ENCODE data around the gene LHX2.
"Not testable (repeated sequence)": the region's sequence is repeated elsewhere in the genome, so short reads cannot be mapped to it uniquely, and the experiment has no call there.

The LHX2 gene, protein sequence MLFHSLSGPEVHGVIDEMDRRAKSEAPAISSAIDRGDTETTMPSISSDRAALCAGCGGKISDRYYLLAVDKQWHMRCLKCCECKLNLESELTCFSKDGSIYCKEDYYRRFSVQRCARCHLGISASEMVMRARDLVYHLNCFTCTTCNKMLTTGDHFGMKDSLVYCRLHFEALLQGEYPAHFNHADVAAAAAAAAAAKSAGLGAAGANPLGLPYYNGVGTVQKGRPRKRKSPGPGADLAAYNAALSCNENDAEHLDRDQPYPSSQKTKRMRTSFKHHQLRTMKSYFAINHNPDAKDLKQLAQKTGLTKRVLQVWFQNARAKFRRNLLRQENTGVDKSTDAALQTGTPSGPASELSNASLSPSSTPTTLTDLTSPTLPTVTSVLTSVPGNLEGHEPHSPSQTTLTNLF

DNA sequence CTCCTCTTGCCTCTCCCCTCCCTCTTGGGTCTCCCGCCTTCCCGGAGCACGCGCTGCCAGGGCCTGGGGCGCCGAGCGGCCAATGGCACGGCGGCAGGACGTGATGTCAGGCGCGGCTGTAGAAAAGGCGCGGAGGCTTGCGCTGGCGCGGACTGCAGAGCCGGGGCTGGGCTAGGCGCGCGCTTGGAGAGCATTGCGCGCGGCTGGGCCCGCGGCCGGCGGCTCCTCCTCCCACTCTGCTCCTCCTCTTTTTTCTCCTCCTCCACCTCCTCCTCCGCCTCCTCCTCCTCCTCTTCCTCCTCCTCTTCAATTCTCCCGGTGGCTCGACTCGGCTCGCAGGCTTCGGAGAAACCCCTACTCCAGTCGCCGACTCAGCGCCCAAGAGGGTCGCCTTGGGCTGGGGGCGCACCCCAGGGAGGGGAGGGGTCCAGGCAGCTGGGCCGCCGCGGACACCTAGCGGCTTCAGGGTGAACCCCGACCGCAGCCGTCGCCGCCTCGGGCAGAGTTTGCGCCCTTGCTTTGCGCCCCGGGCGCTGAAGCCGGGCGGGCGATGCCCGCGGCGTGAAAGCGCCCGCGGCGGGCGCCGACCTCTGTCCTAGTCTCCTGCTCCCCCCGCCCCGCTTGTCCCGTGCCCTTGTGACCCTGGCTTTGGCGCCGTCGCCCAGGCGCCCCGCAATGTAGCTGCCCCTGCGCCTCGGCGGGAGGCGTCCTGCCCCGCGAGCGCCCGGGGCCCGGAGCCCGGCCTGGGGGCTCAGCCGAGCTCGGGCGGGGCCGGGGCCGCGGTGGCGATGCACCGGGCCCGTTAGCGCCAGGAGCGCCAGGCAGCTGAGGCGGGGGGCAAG, at the start of gene LHX2:
TSS of gene LHX2 (plus strand) at position 309 of the 842 bp plus-strand sequence. CDS start 581 bp downstream, outside the sequence.
- Mint-ChIP-seq H3K4me1 (ENCODE audit: low read depth) (no peaks in the 10 kb centered on the region), H3K27me3 (ENCODE audit: low read depth) (peaks cover 71% of the 10 kb centered on the region), H3K9me3 (no peaks in the 10 kb centered on the region), H3K36me3 (ENCODE audit: low read depth) (peaks cover 1% of the 10 kb centered on the region), H3K27ac (no peak within 1 kb of the TSS), H3K4me3 (no peak within 1 kb of the TSS)
- no peak for DNase-seq (ENCODE audit: low spot score)

DNA sequence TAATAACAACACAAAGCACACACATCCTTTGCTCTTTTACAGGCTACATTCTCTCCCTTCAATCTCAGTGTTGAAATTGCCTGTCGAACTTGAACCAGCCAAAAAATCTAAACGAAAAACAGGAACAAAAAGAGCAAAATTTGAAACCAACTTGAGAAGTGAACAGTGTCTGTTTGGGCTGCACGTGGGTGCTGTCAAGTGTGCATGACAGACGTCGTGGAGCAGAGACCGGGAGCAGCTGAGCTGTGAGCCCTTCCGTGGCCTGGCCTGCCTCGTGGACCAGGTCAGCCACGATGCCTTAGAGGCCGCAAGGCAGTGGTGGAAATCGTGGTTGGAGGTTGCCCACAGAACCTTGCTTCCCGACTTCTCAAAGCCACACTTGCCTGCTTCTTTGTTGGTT, 46.8 kb upstream of the LHX2 start:
- Mint-ChIP-seq H3K27ac (no peak overlapping the region), H3K36me3 (ENCODE audit: low read depth) (no peaks in the 10 kb centered on the region), H3K9me3 (no peaks in the 10 kb centered on the region), H3K4me1 (ENCODE audit: low read depth) (no peaks in the 10 kb centered on the region), H3K4me3 (no peak overlapping the region), H3K27me3 (ENCODE audit: low read depth) (peaks cover 26% of the 10 kb centered on the region)
- DNase-seq (ENCODE audit: low spot score): no peak

DNA sequence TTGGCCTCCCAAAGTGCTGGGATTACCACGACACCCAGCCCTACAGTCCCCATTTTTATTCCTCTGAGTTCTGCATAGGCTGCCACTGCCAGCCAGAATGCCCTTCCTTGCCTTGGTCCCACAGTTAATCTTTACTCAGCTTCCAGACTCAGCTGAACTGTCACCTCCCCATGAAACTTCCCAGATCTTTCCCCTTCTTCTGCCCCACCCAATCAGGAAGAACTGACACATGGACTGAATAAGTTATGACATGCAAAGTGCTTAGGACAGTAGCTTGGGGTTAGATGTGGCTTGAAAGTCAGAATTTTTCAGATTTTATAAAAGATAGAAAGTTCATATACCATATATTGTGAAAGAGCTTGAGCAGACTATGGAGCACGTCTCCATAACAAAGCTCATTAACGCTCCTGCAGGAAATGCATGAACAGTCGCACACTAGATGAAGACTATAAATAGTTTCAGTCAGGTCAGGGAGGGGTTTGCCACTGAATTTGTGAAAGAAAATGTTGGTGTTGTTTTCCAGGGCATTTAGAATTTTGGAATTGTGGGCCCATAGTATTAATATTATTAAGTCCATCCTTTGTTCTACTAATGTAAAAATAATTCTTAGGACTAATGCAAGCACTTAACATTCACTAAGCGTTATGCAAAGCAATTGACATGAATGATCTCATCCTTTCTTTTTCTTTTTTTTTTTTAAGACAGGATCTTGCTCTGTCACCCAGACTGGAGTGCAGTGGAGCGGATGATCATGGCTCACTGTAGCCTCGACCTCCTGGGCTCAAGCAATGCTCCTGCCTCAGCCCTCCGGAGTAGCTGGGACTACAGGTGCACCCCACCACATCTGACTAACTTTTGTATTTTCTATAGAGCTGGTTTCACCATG, 45.5 kb upstream of the LHX2 start:
- DNase-seq (ENCODE audit: low spot score): no peak
- Mint-ChIP-seq H3K9me3 (no peaks in the 10 kb centered on the region), H3K36me3 (ENCODE audit: low read depth) (no peaks in the 10 kb centered on the region), H3K27me3 (ENCODE audit: low read depth) (peaks cover 24% of the 10 kb centered on the region), H3K4me1 (ENCODE audit: low read depth) (no peaks in the 10 kb centered on the region), H3K27ac (no peak overlapping the region), H3K4me3 (no peak overlapping the region)

DNA sequence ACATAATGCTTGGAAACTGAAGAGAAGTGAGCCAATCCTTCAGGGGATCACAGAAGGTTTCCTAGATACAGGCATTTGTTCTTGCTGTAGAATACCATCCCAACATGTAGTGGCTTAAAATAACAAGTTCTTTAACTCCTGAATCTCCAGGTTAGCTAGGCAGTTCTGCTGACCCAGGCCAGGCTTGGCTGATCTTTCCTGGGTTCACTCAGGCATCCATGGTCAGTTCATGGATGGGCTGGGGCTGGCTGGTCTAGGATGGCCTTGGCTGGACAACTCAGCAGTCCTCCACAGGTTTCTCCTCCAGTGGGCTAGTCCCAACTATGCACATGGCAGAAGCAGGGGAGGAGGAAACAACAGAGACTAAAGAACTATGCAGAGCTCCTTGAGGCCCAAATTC, 44.2 kb upstream of the LHX2 start:
- Mint-ChIP-seq H3K9me3 (no peaks in the 10 kb centered on the region), H3K4me3 (no peak overlapping the region), H3K27ac (no peak overlapping the region), H3K36me3 (ENCODE audit: low read depth) (no peaks in the 10 kb centered on the region), H3K4me1 (ENCODE audit: low read depth) (no peaks in the 10 kb centered on the region), H3K27me3 (ENCODE audit: low read depth) (peaks cover 21% of the 10 kb centered on the region)
- no peak for DNase-seq (ENCODE audit: low spot score)

DNA sequence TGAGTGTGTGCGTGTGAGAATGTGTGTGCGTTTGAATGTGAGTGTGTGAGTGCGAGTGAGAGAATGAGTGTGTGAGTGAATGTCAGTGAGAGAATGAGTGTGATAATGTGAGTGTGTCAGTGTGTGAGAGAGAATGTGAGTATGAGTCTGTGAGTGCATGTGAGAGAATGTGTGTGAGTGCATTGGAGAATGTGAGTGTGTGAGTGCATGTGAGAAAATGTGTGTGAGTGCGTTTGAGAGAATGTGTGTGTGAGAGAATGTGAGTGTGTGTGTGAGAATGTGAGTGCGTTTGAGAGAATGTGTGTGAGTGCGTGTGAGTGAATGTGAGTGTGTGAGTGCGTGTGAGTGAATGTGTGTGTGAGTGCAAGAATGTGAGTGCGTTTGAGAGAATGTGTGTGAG, 39.0 kb upstream of the LHX2 start:
- no peaks in the 10 kb centered on the region for H3K9me3 Mint-ChIP-seq
- no peaks in the 10 kb centered on the region for H3K4me1 Mint-ChIP-seq (ENCODE audit: low read depth)
- no peak overlapping the region for H3K4me3 Mint-ChIP-seq
- H3K27me3 Mint-ChIP-seq (ENCODE audit: low read depth): no peaks in the 10 kb centered on the region
- H3K27ac Mint-ChIP-seq: no peak overlapping the region
- no peak for DNase-seq (ENCODE audit: low spot score)
- H3K36me3 Mint-ChIP-seq (ENCODE audit: low read depth): no peaks in the 10 kb centered on the region

DNA sequence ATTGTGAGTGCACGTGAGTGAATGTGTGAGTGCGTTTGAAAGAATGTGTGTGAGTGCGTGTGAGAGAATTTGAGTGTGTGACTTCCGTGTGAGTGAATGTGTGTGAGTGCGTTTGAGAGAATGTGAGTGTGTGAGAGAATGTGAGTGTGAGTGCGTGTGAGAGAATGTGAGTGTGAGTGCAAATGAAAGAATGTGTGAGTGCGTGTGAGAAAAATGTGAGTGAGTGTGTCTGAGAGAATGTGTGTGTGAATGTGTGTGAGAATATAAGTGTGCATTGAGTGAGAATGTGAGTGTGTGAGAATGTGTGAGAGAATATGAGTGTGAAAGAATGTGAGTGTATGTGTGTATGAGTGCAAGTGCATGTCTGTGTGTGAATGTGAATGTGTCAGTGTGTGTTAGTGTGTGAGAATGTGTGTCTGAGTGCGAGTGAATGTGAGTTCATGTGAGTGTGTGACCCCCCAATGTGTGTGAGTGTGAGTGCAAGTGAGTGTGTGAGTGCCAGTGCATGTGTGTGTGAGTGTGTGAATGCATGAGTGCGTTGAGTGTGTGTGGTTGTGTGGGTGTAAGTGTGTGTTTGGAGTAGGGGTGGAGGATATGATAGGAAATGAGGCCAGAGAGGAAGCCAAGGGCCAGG, 37.9 kb upstream of the LHX2 start:
- Mint-ChIP-seq H3K36me3 (ENCODE audit: low read depth) (no peaks in the 10 kb centered on the region), H3K27ac (no peak overlapping the region), H3K9me3 (no peaks in the 10 kb centered on the region), H3K4me3 (no peak overlapping the region), H3K4me1 (ENCODE audit: low read depth) (no peaks in the 10 kb centered on the region), H3K27me3 (ENCODE audit: low read depth) (no peaks in the 10 kb centered on the region)
- DNase-seq (ENCODE audit: low spot score): no peak

DNA sequence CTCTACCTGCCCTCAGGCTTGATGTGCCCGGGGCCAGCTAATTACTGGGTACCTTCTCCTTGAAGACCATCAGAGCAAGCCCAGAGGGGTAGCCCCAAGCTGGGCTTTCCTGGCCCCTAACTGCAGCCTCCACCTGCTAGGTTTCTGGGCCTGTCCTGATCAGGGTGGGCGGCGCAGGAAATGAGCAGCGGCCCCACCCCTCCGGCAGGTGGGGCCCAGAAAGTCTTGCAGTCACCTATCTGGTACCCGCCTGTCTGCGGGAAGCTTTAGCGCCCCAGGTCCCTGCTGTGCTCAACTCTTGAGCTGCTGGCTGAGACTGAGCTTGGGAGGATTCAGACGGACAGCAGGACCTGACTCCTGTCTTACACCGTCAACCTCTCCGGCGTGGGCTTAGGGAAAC, 37.1 kb upstream of the LHX2 start:
- no peaks in the 10 kb centered on the region for H3K4me1 Mint-ChIP-seq (ENCODE audit: low read depth)
- no peak overlapping the region for H3K4me3 Mint-ChIP-seq
- H3K9me3 Mint-ChIP-seq: peaks cover 6% of the 10 kb centered on the region
- H3K27me3 Mint-ChIP-seq (ENCODE audit: low read depth): no peaks in the 10 kb centered on the region
- DNase-seq (ENCODE audit: low spot score): no peak
- no peak overlapping the region for H3K27ac Mint-ChIP-seq
- H3K36me3 Mint-ChIP-seq (ENCODE audit: low read depth): no peaks in the 10 kb centered on the region

DNA sequence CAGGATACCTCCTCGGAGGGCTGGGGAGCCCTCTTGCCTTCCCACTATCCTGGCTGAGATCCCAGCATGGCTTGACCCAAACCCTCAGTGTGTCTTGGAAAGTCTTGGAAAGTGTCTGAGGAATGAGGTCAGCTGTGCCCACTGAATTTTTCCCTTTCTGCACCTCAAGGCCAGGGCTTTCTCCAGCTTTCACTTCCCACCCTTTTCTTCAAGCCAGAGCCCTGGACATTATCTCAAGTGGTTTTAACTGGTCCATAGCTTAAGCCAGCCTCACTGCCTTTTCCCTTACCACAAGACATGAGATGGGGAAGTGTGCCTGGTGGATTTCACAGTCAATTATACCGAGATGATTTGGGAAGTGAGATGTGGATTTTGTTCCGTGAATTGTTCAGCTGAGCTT, 35.7 kb upstream of the LHX2 start:
- Mint-ChIP-seq H3K4me3 (no peak overlapping the region), H3K27me3 (ENCODE audit: low read depth) (peaks cover 6% of the 10 kb centered on the region), H3K4me1 (ENCODE audit: low read depth) (no peaks in the 10 kb centered on the region), H3K36me3 (ENCODE audit: low read depth) (no peaks in the 10 kb centered on the region), H3K27ac (no peak overlapping the region), H3K9me3 (peaks cover 7% of the 10 kb centered on the region)
- DNase-seq (ENCODE audit: low spot score): no peak

DNA sequence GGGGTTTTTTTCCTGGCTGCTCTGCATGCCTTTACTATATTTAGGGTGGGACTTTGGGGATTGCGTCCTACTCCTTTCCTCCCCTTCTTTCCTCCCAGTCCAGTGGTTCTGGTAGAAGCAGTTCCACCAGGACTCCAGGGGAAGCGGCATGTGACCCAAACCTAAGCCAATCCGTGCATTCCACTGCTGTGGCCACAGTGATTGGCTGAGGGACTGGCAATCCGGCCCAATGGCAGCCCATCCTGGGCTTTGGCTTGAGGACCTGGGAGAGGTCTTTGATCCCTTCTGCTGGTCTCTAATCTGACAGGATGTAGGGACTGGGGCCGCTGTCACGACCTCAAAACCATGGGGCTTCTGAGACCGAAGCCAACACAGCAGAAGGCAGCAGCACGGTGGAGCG, 35.0 kb upstream of the LHX2 start:
- not testable (repeated sequence) for H3K9me3 Mint-ChIP-seq; H3K27ac Mint-ChIP-seq; H3K4me3 Mint-ChIP-seq; DNase-seq (ENCODE audit: low spot score); H3K4me1 Mint-ChIP-seq (ENCODE audit: low read depth); H3K36me3 Mint-ChIP-seq (ENCODE audit: low read depth); H3K27me3 Mint-ChIP-seq (ENCODE audit: low read depth)

DNA sequence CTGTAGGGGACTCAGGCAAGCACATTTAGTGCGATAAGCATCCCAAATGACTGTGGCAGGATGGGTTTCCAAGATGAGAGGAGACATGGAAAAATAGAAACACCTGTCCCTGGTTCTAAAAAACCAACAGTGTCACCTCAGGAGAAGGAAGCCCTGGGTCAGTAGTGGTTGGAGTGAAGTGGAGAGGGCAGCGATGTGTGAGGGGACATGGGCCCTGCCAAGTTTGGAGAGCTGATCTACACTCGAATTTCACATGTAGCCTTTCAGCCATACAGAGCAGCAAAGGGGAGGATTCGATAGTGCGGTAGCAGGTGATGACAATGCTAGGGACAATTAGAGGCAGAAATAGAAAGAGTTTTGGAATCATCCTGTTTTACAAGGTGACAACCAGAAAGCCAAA, 32.6 kb upstream of the LHX2 start:
- H3K4me3 Mint-ChIP-seq: no peak overlapping the region
- no peak overlapping the region for H3K27ac Mint-ChIP-seq
- no peaks in the 10 kb centered on the region for H3K36me3 Mint-ChIP-seq (ENCODE audit: low read depth)
- peaks cover 9% of the 10 kb centered on the region for H3K27me3 Mint-ChIP-seq (ENCODE audit: low read depth)
- no peak for DNase-seq (ENCODE audit: low spot score)
- H3K9me3 Mint-ChIP-seq: peaks cover 7% of the 10 kb centered on the region
- H3K4me1 Mint-ChIP-seq (ENCODE audit: low read depth): no peaks in the 10 kb centered on the region

DNA sequence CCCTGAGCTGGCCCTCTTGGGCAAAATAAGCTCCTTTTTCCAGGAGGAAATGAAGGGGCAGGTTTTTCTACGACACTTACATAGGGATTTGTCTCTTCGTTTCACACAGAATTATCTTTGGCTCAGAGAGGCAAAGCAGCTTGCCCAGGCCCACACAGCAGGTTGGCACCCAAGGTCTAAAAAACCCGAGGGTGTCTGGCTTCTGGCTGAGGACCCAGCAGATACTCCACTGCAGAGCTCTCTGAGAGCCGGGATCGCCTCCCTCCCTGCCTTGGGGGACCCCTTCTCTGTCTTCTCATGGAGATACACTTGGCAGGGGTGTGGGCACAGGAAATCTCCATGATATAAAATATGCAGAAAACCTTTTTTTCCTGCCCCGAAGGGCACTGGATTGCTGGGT, 29.0 kb upstream of the LHX2 start:
- H3K27me3 Mint-ChIP-seq (ENCODE audit: low read depth): peaks cover 11% of the 10 kb centered on the region
- H3K4me3 Mint-ChIP-seq: no peak overlapping the region
- H3K27ac Mint-ChIP-seq: no peak overlapping the region
- H3K9me3 Mint-ChIP-seq: peaks cover 7% of the 10 kb centered on the region
- H3K4me1 Mint-ChIP-seq (ENCODE audit: low read depth): no peaks in the 10 kb centered on the region
- DNase-seq (ENCODE audit: low spot score): no peak
- H3K36me3 Mint-ChIP-seq (ENCODE audit: low read depth): no peaks in the 10 kb centered on the region

DNA sequence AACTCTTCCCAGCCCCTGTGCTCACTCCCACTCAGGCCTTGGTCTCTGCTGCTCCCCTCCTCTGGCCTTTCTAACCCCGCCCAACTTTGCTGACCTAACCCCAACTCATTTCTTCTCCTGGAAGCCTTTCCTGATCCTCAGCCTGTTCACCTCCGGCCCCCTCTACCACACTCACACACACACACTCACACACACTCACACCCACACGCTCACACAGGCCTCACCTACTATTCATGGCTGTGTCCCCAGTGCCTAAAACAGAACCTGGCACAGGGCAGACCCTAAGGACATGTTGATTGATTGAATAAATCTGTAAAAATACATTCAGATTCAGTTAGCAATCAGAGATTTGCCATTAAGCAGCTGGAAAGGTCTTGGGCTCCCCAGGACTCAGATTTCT, 28.5 kb upstream of the LHX2 start:
- Mint-ChIP-seq H3K27ac (no peak overlapping the region), H3K27me3 (ENCODE audit: low read depth) (peaks cover 11% of the 10 kb centered on the region), H3K4me1 (ENCODE audit: low read depth) (no peaks in the 10 kb centered on the region), H3K4me3 (no peak overlapping the region), H3K9me3 (peaks cover 7% of the 10 kb centered on the region), H3K36me3 (ENCODE audit: low read depth) (no peaks in the 10 kb centered on the region)
- no peak for DNase-seq (ENCODE audit: low spot score)

DNA sequence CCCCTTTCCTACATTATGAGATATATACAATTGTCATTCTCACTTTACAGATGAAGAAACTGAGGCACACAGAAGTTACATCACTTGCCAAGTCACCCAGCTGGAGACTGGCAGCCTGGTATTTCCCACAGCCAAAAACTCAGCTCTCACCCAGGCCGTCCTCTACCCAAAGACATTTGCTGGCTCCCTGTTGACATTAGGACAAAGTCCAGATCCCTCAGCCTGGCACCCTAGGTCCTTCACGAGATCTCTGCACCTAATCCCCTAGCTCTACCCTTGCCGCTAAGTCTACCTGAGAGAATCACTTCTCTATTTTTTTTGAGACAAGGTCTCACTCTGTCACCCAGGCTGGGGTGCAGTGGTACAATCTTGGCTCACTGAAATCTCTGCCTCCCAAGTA, 26.8 kb upstream of the LHX2 start:
- peaks cover 16% of the 10 kb centered on the region for H3K27me3 Mint-ChIP-seq (ENCODE audit: low read depth)
- no peaks in the 10 kb centered on the region for H3K36me3 Mint-ChIP-seq (ENCODE audit: low read depth)
- H3K9me3 Mint-ChIP-seq: no peaks in the 10 kb centered on the region
- DNase-seq (ENCODE audit: low spot score): no peak
- no peaks in the 10 kb centered on the region for H3K4me1 Mint-ChIP-seq (ENCODE audit: low read depth)
- no peak overlapping the region for H3K4me3 Mint-ChIP-seq
- H3K27ac Mint-ChIP-seq: no peak overlapping the region

Data from T-helper 2 cell treated with Interferon-gamma antibody and Interleukin-4, amounts not matched to agents 5 μg/mL and 100 μg/mL, for 36 hours (primary cell).